ENCODE data around the gene KRTAP10-3.

KRTAP10-3 gene

GRCh38 chr21:44511938-44512275 is 46.7 kb downstream of the KRTAP10-3 start:
- Histone ChIP-seq H3K4me3 (no peak overlapping the region), H3K4me1 (peaks cover 0 to 5% (median 2%) of the 10 kb centered on the region in 4 donors), H3K27ac (no peak overlapping the region), H3K9me3 (no peaks in the 10 kb centered on the region), H3K36me3 (no peaks in the 10 kb centered on the region), H3K27me3 (peaks cover 0 to 47% of the 10 kb centered on the region in 2 donors)
- no peak for DNase-seq
- TF ChIP-seq CTCF (IDR thresholded peaks at IDR 0.05) = no peak
- intact Hi-C loops (cut with DNase I; ENCODE audit: low total_unique reads) = no loop called here

GRCh38 chr21:44511219-44511937 is 47.2 kb downstream of the KRTAP10-3 start:
- intact Hi-C loops (cut with DNase I; ENCODE audit: low total_unique reads) = no loop called here
- no peak for DNase-seq
- H3K9me3 ChIP-seq = no peaks in the 10 kb centered on the region
- H3K36me3 ChIP-seq = no peaks in the 10 kb centered on the region
- H3K27ac ChIP-seq = no peak overlapping the region
- H3K27me3 ChIP-seq = peaks cover 0 to 51% of the 10 kb centered on the region in 2 donors
- H3K4me3 ChIP-seq = no peak overlapping the region
- no peak for TF ChIP-seq CTCF (IDR thresholded peaks at IDR 0.05)
- peaks cover 0 to 5% (median 2%) of the 10 kb centered on the region in 4 donors for H3K4me1 ChIP-seq

GRCh38 chr21:44510508-44511218 is 47.9 kb downstream of the KRTAP10-3 start:
- Histone ChIP-seq H3K27me3 (peaks cover 0 to 55% of the 10 kb centered on the region in 2 donors), H3K9me3 (no peaks in the 10 kb centered on the region), H3K36me3 (no peaks in the 10 kb centered on the region), H3K4me1 (peaks cover 0 to 5% (median 2%) of the 10 kb centered on the region in 4 donors), H3K27ac (no peak overlapping the region), H3K4me3 (no peak overlapping the region)
- intact Hi-C loops (cut with DNase I; ENCODE audit: low total_unique reads) = no loop called here
- DNase-seq = peak in 1 of 2 donors; percentile 67
- peak; percentile 41 to 49 for TF ChIP-seq CTCF (IDR thresholded peaks at IDR 0.05)

- DNase-seq = no peak
These were observed 48.5 kb downstream of the KRTAP10-3 start for GRCh38 chr21:44510109-44510507.

GRCh38 chr21:44509539-44509938 is 49.1 kb downstream of the KRTAP10-3 start:
- Histone ChIP-seq H3K36me3 (no peaks in the 10 kb centered on the region), H3K27me3 (peaks cover 0 to 55% of the 10 kb centered on the region in 2 donors), H3K4me3 (no peak overlapping the region), H3K4me1 (peaks cover 0 to 5% (median 2%) of the 10 kb centered on the region in 4 donors), H3K9me3 (no peaks in the 10 kb centered on the region), H3K27ac (no peak overlapping the region)
- intact Hi-C loops (cut with DNase I; ENCODE audit: low total_unique reads) = no loop called here
- no peak for TF ChIP-seq CTCF (IDR thresholded peaks at IDR 0.05)
- DNase-seq = no peak

More at GRCh38 chr21:44510109-44510507, 48.5 kb downstream of the KRTAP10-3 start:
- Histone ChIP-seq H3K27ac (no peak overlapping the region), H3K4me3 (no peak overlapping the region), H3K4me1 (peaks cover 0 to 5% (median 2%) of the 10 kb centered on the region in 4 donors), H3K9me3 (no peaks in the 10 kb centered on the region), H3K36me3 (no peaks in the 10 kb centered on the region), H3K27me3 (peaks cover 0 to 55% of the 10 kb centered on the region in 2 donors)
- TF ChIP-seq CTCF (IDR thresholded peaks at IDR 0.05) = no peak
- intact Hi-C loops (cut with DNase I; ENCODE audit: low total_unique reads) = no loop called here
